ENCODE measurements around the gene SLC43A1. TPM values are rescaled to one million over a fixed set of nuclear protein-coding genes. Genes with fewer than 3 reads are reported as not detected.

Gene SLC43A1
- polyA plus RNA-seq, 3 donors, result 4.5 to 7.1 (median 6.0) TPM

DNA sequence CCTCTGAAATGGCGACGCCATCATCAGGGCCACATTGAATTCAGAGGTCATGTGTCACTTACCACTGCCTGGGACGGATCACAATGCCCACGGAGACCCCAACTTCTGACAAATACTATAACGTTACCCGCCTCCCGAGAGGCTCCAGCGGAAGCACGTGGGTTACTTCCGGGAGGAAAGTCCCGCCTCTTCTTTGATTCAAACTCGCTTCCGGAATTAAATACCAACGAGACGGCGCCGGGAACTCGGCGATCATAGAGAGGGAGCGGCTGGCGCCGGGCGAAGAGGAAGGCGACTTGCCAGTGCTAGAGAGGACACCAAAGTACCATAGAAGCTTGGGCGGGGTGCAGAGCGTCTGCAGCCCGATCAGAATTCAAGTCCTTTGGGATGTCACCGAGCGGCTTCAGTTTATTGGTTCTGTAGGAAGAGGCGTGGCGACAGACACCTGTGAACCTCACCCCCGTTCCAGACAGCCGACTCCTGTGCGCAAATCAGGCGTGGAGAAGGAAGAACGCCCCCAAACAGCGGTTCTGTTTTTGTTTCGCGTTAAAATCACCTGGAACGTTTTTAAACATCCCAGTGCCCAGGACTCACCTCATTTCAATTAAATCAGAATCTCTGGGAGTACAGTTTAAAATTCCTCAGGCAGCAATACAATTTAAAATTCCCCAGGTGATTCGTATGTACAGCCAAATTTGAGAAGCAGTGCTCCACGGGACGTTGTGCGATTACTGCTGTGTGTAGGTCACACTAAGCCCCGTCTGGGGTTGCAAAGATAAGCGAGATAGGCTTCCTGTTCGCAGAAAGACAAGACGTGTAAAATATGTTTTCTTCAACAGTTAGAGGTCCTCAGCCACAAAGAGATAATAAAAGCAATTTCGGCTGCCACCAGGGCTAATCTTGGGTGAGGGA, 15.3 kb upstream of the SLC43A1 start, which contains the start of gene TIMM10:
TIMM10 (minus strand) TSS at position 159 of the 912 bp plus-strand sequence. CDS start 565 bp downstream, outside the sequence.
- peak; percentile 82 to 96 (median 91) for DNase-seq (ENCODE audit: extremely low read depth in 1 of 11, low read depth in 9 of 11, low spot score in 4 of 11)

- DNase-seq (ENCODE audit: extremely low read depth in 1 of 11, low read depth in 9 of 11, low spot score in 4 of 11), result no peak
Observed at GRCh38 chr11:57530215-57530595, 14.7 kb upstream of the SLC43A1 start.

DNA sequence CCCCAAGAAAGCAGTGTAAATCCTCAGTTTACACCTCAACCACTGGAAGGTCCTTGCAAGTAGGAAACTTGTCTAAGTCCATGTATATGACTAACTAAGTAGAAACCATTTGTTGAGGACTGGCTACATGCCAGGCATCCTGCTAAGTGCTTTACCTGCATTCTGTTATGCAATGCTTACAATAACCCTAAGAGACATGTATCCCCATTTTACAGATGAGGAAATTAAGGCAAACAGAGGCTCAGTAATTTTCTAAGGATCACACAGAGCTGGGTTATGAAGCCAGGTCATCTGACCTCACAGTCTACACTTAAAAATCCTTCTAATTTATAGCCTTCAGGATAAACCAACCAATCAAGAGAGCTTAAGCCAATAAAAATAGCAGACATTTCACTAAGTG, 13.5 kb upstream of the SLC43A1 start:
- DNase-seq (ENCODE audit: extremely low read depth in 1 of 11, low read depth in 9 of 11, low spot score in 4 of 11), result no peak

- peak in 6 of 11 donors; percentile 39 to 59 (median 52) for DNase-seq (ENCODE audit: extremely low read depth in 1 of 11, low read depth in 9 of 11, low spot score in 4 of 11)
Observed at GRCh38 chr11:57527056-57527631, 11.6 kb upstream of the SLC43A1 start.

- DNase-seq (ENCODE audit: extremely low read depth in 1 of 11, low read depth in 9 of 11, low spot score in 4 of 11), result no peak
Observed at GRCh38 chr11:57523419-57523818, 7.9 kb upstream of the SLC43A1 start.

GRCh38 chr11:57521116-57521515, 5.6 kb upstream of the SLC43A1 start:
- DNase-seq (ENCODE audit: extremely low read depth in 1 of 11, low read depth in 9 of 11, low spot score in 4 of 11), result no peak

DNA sequence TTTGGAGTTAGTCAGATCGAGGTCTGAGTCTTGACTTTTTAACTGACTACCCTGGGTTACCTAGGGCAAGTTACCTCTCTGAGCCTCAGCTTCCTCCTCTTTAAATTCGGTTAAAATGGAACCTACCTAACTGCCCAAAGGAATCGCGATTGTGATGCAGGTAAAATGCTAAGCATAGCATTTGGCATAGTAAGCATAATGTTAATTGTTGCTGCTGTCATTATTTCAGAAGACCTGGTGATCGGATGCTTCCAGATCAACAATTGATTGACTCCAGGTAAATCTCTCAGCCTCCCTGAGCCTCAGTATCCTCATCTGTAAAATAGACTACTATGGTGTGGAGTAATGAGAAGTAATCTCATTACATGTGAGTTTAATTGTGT, 550 bp upstream of the SLC43A1 start:
- DNase-seq (ENCODE audit: extremely low read depth in 1 of 11, low read depth in 9 of 11, low spot score in 4 of 11), result no peak

- DNase-seq (ENCODE audit: extremely low read depth in 1 of 11, low read depth in 9 of 11, low spot score in 4 of 11), result peak in 3 of 11 donors; percentile 4 to 20 (median 9)
Observed at GRCh38 chr11:57514538-57515331, 767 bp downstream of the SLC43A1 start.

GRCh38 chr11:57513911-57514537, 1.5 kb downstream of the SLC43A1 start:
- peak in 2 of 11 donors; percentile 8 for DNase-seq (ENCODE audit: extremely low read depth in 1 of 11, low read depth in 9 of 11, low spot score in 4 of 11)

GRCh38 chr11:57513452-57513795, 2.1 kb downstream of the SLC43A1 start:
- no peak for DNase-seq (ENCODE audit: extremely low read depth in 1 of 11, low read depth in 9 of 11, low spot score in 4 of 11)

DNA sequence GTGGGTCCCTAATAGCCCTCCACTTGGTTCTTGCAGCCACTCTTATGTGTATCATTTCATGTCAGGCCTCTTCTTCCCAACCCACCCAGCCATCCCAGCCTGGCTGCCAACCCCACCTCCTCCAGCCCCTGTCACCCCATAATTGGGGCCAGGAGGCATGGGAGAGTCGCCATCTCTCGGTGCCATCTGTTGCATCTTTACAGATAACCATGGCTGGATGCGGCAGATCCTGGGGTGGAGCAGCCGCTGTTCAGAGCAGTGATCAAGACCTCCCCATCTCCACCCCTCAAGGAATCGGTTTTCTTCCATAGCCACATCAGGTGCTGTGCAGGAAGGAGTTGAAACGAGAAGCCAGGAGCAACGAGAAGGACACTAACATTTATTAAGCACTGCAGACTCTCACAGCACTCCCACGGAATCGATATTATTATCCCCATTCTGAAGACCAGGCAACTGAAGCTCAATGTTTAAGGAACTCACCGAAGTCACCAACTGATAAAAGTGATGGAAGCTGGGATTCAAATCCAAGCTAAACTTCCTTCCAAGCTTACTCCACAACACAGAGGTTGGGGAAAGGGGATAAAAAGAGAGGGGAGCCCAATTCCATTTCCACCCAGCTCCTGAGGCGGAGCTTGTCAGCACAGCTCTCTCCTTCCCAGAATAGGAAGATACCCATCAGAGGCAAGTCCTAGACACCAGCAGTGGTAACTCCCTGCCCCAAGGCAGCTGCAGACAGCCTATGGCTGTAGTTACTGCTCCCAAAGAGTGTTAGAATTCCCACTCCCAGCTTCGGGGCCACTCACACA, 2.7 kb downstream of the SLC43A1 start:
- DNase-seq (ENCODE audit: extremely low read depth in 1 of 11, low read depth in 9 of 11, low spot score in 4 of 11), result no peak

DNA sequence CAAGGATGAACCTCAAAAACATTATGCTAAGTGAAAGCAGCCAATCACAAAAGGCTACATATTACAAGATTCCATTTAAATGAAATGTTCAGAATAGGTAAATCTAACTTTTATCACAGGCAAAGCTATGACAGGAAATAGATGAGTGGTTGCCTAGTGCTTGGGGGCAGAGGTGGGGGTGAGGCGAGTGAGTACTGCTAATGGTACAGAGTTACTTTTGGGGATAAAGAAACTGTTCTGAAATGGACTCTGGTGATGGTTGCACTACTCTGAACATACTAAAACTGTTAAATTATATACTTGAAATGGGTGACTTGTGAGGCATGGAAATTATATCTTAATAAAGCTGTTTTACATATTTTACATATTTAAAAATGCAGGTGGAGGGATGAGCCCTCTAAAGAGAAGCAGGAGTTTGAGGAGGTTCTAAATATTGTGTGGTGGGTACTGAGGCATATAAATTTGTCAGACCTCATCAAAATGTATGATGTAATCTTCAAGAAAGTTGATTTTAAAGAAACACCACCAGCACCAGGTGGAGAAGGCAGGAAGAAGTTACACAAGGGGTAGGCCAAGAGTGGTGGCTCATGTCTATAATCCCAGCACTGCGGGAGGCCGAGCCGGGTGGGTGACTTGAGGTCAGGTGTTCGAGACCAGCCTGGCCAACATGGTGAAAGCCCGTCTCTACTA, 3.6 kb downstream of the SLC43A1 start:
- DNase-seq (ENCODE audit: extremely low read depth in 1 of 11, low read depth in 9 of 11, low spot score in 4 of 11), result no peak

GRCh38 chr11:57508341-57509170, 6.9 kb downstream of the SLC43A1 start:
- no peak for DNase-seq (ENCODE audit: extremely low read depth in 1 of 11, low read depth in 9 of 11, low spot score in 4 of 11)

- no peak for DNase-seq (ENCODE audit: extremely low read depth in 1 of 11, low read depth in 9 of 11, low spot score in 4 of 11)
Observed at GRCh38 chr11:57506522-57506921, 9.0 kb downstream of the SLC43A1 start.

DNA sequence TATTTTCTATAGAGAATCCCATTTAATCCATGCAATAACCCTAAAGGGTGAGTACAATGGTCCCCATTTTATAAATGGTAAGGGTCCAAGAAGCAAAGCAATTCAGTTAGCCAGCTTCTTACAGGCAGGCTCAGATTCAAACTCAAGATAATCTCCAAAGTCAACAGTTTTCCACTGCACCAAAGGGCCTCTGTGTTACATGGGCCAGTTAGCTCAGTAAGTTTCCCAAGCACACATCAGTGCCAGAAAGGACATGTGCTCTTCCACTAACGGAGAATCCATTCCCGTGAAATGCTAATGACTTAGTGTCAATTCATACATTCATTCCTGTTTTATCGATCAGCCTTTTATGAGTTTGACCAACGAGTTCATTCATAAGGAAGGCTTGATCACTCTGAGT, 11.0 kb downstream of the SLC43A1 start:
- DNase-seq (ENCODE audit: extremely low read depth in 1 of 11, low read depth in 9 of 11, low spot score in 4 of 11), result no peak

DNA sequence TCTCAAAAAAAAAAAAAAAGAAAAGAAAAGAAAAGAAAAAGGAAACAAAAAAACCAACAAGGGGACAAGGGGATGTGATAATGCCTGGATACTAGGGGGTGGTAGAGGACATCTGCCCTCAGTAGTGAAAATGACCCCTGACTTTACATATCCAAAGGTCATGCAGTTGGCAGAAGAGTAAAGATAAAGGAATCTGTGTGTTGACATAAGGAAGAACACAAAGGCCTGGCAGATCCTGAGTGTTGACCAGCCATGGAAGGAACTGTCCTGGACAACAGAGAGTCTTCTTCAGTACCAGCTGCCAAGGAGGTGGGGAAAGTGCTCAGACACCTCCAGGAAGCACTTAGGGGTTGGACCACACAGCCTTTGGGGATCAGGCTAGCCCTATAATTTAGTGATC, 12.6 kb downstream of the SLC43A1 start:
- DNase-seq (ENCODE audit: extremely low read depth in 1 of 11, low read depth in 9 of 11, low spot score in 4 of 11), result no peak

GRCh38 chr11:57502376-57502775, 13.1 kb downstream of the SLC43A1 start:
- DNase-seq (ENCODE audit: extremely low read depth in 1 of 11, low read depth in 9 of 11, low spot score in 4 of 11), result no peak
